CD4-positive, alpha-beta T cell treated with Interleukin-15 for 1 hour (primary cell): Measurements from ENCODE around the gene RMP24.
"Not testable (repeated sequence)": the region's sequence is repeated elsewhere in the genome, so short reads cannot be mapped to it uniquely, and the experiment has no call there.

Experiments used
- DNase-seq: peaks from one replicate; pipeline ENCODE4 v3.0.0-alpha.2; 2020

RMP24 gene

DNA sequence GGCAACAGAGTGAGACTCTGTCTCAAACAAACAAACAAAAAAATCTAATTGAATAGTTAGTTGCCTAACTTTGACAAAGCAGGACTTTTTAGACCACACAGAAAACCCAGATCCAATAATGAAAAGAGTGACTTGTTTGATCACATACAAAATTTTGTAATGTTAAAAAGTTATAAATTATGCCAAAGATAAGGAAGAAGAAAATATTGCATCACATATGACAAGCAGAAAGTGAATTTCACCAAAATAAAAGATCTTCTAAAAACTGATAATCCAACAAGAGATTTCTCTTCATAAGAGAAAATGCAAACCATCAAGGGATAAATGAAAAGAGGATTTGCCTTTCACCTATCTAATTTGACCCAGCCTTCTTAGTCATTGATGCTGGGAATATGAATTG is 2.8 kb upstream of the RMP24 start:
- no peak for DNase-seq

DNA sequence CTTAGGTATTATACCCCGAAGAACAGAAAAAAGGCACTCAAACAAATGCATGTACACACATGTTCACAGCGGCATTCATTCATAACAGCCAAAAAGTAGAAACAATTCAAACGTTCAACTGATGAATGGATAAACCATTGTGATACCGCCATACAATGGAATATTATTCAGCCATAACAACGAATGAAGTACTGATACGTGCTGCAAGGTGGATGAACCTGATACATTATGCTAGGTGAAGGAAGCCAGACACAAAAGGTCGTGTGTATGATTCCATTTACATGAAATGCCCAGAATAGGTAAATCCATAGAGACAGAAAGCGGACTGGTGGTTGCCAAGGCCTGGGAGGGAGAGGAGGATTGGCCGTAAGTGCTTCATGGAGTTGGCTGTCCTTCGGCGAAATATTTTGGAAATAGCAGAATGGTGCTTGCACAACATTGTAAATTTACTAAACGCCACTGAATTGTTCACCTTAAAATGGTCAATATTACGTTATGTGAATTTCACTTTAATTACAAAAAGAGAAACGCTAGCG is 750 bp upstream of the RMP24 start:
- no peak for DNase-seq

GRCh38 chr18:35973650-35974049 is 1.2 kb downstream of the RMP24 start:
- no peak for DNase-seq

- DNase-seq = no peak
These were observed 1.7 kb downstream of the RMP24 start for GRCh38 chr18:35974181-35974580.

DNA sequence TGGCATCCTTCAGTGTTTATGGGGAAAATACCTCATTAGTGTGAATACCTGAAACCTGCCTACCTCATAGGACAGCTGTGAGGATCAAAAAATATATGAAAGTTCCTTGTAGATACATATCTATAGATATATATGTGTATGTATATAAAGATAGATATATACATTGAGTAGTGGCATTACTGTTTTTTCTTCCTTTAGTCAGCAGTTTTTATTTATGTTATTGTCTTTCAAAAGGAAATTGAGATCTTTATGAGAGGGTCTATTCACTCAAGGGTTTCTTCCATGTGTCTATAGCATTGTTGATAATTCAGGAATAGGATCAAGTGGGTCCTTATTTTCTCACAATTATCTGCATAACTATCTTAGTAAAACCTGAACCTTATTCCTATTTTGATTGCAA is 6.6 kb downstream of the RMP24 start:
- no peak for DNase-seq

DNA sequence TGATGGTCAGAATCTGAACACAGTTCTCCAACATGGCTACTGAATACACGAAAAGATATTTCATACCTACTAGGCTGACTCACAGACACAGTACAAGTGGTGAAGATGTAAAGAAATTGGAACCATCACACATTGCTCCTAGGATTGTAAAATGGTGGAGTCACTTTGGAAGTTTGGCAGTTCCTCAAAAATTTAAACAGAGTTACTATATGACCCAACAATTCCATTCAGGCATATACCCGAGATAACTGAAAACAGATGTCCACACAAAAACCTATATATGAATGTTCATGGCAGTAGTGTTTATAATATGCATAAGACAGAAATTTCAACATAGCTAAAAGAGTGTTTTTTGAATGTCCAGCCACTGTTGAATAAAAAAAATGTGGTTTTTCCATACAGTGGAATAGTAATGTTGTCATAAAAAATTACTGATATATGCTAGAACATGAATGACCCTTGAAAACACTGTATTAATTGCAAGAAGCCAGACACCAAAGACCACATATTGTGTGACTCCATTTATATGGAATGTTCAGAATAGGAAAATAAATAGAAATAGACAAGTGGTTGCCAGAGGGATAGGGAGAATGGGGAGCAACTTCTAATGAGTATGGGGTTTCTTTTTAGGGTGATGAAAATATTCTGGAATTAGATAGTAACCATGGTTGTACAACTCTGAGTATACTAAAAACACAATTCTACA is 10.1 kb downstream of the RMP24 start:
- DNase-seq = no peak

DNA sequence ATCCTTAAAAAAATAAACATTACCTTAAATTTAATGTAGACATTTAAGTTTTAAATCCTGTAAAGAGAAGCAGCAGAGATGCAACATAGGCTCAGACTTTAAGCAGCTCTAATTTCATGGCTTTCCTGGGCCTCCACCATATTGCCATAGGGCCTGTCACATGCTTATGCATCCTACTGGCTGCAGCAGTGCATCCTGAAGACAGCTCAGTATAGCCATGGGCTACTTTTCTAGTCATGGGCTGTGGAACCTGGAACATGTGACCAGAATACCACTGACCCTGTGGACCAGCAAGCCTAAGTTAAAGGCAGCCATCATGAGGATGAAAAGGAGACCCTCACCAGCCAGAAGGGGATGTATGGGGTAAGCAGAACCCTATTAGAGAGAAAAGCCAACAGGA is 10.7 kb downstream of the RMP24 start:
- no peak for DNase-seq

- no peak for DNase-seq
These were observed 11.3 kb downstream of the RMP24 start for GRCh38 chr18:35983818-35984217.

GRCh38 chr18:35991696-35992095 is 19.2 kb downstream of the RMP24 start:
- DNase-seq = no peak

DNA sequence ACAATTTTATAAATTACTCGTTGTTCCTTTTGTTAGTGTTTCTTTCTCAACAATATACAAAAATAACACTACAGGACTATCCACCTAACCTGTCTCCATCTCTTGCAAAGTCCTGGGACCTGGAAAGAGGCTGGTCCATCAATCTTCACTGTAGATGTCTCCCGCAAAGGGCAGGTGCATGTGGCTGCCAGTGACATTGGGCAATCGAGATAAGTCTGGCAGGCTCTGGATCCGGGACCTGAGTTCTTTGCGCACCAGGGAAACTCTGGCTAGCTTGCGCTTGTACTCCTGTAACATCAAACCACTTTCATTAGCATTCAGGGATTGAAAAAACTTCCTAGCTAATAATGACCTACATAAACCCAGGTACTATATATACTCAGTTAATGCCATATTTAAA is 20.5 kb downstream of the RMP24 start:
- DNase-seq = no peak

- DNase-seq = no peak
These were observed 26.5 kb downstream of the RMP24 start for GRCh38 chr18:35998967-35999366.

GRCh38 chr18:35999925-36000324 is 27.4 kb downstream of the RMP24 start:
- DNase-seq = no peak

GRCh38 chr18:36006997-36007396 is 34.5 kb downstream of the RMP24 start:
- no peak for DNase-seq

DNA sequence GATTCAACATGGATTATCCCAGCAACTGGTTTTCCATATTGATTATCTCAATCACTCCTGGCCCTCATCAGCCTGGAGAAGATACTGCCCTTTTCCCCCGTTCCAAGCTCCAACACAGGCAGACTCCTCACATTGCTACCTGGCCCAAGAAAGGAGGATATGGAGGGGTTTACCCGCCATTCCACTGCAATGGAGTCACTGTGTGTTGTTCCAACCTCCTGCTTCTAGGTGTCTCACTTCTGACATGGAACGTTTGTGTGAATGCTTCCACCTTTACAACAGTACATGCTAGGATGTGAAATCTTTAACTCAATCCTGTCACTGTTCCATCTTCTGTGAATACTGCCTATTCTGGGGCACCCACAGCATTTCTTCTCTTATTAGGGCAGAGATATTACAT is 36.7 kb downstream of the RMP24 start:
- DNase-seq = no peak

DNA sequence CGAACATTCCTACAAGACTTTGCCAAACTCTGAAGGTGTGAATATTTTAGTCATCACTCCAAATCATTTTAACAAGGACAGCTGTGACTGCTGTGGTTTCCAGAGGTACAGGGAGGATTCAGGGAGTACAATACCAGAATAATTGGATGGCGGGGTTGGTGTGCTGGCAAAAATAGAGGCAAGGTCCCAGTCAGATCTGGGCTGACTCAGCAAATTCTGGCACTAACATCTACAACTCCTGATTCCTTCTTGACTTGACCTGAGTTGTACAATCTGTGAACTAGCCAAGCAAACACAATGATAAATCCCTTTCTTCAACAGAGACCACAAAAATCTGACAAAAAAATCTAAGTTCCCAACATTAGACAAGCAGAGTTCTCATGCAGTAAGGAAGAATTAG is 40.4 kb downstream of the RMP24 start:
- no peak for DNase-seq

GRCh38 chr18:36015629-36016028 is 43.1 kb downstream of the RMP24 start:
- no peak for DNase-seq

GRCh38 chr18:36017232-36017631 is 44.8 kb downstream of the RMP24 start:
- no peak for DNase-seq

DNA sequence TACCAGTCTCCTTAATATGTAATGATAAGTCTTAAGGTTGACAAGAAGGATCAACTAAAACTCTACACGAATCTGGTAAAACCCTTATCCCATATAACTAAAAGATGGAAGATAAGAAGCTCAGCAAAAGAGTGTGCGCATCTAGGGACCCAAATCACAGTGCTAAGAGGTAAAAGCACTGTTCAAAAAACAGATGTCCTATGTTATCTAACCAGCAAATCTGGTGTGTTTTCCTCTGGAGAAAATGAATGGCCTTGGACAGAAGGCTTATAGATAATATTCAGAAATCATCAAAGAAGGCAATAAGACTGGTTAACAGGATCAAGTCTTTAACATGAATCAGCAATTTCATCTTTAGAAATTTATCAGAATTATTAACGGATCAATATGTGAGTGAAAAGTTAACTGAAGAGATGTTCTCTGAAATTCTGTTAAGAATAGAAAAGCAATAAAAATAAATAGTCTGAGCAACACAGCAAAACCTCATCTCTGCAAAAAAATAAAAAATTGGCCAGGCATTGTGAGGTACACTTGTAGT is 47.8 kb downstream of the RMP24 start:
- DNase-seq = no peak

DNA sequence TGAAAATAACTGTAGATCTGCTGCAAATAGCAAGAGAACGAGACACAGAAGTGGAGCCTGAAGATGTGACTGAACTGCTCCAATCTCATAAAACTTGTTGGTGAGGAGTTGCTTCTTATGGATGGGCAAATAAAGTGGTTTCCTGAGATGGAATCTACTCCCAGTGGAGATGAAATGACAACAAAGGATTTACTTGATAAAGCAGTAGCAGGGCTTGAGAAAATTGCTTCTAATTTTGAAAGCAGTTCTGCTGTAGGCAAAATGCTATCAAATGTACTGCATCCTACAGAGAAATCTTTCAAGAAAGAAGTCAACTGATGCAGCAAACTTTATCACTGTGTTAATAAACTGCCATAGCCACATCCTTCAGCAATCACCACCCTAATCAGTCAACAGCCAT is 50.9 kb downstream of the RMP24 start:
- no peak for DNase-seq

DNA sequence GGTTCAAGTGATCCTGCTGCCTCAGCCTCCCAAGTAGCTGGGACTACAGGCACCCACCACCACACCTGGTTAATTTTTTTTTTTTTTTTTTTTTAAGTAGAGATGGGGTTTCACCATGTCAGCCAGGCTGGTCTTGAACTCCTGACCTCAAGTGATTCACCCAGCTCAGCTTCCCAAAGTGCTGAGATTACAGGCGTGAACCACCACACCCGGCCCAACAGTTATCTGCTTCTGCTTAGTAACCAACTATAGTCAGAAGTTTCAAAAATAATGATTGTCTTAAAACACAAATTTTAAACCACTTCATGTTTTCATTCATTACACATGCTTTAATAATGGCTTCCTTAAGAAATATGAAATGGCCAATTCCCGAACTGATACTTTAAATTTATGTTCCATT is 51.8 kb downstream of the RMP24 start:
- DNase-seq = not testable (repeated sequence)

DNA sequence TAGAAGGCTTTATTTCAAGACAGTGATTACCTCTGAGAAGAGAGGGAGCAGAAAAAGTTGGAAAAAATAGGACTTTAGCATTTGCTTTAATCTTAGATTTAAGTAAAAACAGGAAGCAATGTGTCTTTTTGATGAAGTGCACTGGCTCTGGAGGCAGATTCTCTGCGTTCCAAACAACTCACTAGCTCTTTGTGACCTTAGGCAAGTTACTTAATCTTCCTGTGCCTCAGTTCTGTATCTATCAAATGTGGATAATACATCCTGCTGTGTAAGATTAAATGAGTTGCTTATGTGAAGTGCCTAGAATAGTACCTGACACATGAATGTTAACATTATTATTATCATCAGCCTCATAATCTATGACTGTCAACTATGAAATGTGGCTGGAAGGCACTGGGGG is 52.5 kb downstream of the RMP24 start:
- no peak for DNase-seq

DNA sequence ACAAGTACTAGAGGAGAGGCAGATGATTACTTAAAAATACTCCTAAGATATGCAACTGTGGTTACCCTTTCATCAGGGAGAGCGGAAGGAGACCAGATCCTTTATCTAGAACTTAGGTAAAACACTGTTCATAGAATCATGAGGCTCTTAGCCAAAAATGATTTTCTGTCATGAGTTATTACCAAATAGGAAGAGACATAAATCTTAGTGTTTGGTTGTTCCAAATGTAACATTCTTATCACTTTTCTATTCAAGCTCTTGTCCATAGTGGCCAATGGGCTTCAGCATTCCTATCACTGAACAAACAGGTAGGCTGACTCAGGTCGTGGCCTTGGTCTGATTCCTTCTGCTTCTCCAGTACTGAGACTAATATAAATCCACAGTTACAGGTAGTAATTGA is 56.4 kb downstream of the RMP24 start:
- DNase-seq = no peak
